Measurements from ENCODE around the gene FLVCR1.
A peak's percentile ranks its signal among the peaks of the same experiment; 100 is the strongest.
"Not testable (repeated sequence)": the region's sequence is repeated elsewhere in the genome, so short reads cannot be mapped to it uniquely, and the experiment has no call there.

FLVCR1 gene

DNA sequence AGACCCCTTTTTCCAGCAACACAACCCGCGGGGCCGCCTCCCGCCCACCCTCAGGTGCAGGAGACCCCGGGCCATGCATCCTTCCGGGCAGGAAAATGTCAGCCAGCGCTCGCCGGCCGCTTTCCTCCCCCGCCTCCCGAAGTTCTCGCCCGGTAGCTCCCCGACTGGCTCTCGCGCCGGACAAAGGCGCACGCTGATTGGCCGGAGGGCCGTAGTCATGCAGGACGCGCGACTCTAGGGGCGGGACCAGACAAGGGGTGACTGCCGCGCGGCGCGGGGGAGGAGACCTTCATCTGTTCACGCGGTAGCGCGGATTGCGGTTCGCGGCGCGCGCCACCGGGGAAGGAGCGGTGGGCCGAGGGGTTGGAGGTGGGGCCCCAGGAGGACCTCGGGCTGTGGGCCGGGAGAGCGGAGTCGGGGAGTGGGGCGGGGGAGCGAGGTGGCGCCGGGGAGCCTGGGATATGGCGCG is at the start of gene FLVCR1:
TSS of gene FLVCR1 (plus strand) at position 284 of the 469 bp plus-strand sequence. CDS start at position 462, 178 bp downstream.
- DNase-seq, result peak; percentile 94 to 97

DNA sequence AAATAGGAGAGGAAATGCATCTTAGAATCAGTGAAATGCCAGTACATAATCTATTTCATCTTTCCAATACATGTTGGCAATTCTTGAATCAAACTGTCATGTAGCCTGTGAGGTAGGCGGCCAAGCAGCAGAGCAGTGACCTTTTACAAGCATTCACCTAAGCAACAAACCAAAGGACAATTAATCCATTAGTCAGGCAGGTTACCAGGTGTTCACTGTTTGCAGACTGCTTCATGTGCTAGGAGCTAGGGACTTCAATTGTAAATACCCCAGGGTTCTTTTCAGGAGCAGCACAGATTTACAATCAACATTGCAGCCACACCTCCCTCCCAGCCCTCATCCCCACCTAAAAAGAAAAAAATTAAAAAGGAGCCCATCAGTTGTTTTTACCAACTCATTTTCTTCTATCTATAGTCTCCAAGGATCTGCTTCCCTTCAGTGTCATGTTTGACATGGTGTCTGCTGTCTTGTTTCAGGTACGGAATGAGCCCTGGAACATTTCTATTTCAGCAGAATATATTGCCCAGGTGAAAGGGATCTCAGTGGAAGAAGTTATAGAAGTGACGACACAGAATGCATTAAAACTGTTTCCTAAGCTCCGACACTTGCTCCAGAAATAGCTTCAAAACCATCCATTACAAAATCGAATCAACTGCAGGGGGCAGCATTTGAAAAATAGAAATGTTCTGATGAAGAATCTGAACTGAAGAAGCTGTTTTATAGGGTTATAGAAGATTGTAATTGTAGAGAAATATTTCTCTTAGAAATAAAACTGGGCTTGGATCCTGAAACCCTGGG is 43.3 kb upstream of the FLVCR1 start:
- DNase-seq, result peak in 1 of 2 experiments; percentile 31

DNA sequence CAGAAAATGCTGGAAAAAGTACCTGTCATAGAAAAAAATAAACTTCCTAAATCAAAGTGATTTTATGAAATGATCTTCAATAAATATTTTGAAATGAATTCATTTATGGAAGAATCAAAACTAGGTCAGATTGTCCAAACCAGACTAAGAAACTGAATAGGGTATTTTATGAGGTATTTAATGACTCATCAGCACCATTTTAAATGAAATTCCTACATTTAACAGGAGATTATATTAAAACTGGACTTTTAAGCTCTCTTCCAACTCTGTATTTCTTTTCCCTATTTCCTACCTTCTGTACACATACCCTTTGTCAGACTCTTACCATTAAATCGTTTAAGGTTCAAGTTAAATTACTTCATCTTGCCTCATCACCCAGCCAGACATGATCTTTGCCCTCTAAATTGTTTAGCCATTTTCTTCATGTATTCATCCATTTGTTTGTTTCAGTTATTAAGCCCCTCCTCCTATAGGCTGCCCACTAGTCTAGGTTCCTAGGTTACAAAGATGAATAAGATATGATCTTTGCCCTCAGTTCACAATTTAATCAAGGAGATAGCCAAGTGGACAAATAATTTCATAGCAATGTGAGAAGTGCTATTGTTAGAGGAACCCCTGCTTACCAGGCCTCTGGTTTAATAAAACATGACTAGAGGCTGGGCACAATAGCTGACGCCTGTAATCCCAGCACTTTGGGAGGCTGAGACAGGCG is 41.4 kb upstream of the FLVCR1 start:
- DNase-seq, result no peak

DNA sequence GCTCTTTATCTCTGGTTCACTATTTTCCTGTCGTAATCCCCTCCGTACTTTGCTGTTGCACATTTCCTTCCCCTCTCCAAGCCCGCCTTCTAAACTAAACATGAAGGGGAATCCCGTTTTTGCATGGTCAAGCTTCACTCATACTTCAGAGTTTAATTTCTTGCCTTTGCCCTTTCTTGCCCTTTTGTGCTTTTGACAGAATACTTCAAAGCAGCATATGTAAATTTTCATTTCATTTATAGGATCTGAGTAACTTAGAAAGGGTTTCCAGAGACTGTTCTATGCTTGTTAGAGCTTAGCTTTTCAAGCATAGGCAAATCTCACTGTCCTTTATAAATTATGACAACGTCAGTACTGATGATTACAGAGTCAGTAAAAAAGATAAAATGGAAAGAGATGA is 38.3 kb upstream of the FLVCR1 start:
- DNase-seq, result no peak

DNA sequence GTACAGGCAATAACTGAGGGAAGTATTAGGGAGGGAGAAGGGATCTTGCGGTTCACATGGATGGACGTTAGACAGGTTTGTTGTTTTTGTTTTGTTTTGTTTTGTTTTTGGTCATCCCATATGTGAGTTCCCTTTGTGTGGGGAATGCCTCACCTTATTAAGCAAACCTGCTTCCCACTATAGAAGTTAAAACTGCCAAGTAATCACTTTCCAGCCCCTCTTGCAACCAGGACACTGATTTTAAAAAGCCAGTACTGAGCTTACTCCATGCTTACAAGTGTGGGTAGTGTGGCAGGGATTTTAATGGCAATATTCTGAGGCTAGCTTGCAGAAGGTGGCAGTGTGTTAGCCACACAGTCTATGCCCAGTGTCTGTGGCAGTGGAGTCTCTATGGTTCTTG is 37.1 kb upstream of the FLVCR1 start:
- no peak for DNase-seq

DNA sequence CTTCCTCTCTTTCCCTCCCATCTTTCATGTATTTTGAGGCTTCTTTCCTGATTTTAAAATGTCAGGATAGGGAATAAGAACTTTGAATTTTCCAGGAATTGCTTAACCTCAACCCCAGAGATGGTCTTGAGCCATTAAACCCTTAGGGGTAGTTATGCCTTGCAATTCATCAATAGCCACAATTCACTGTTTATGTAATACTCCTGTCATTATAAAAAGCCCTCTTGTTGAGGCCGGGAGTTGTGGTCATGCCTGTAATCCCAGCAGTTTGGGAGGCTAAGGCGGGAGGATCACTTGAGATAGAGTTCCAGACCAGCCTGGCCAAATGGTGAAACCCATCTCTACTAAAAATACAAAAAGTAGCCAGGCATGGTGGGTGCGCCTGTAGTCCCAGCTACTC is 35.1 kb upstream of the FLVCR1 start:
- no peak for DNase-seq

DNA sequence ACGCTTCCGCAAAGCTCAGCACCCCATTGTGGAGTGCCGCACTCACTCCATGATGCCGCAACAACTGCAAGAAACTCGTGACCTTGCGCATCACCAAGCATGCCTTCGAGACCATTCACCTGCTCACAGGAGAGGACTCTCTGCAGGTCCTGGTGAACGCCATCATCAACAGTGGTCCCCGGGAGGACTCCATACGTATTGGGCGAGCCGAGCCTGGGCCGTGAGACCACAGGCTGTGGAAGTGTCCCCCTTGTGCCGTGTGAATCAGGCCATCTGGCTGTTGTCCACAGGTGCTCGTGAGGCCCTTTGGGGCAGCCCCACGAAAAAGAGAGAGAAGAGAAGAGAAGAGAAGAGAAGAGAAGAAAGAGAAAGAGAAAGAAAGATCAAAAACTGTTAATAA is 33.9 kb upstream of the FLVCR1 start:
- no peak for DNase-seq

DNA sequence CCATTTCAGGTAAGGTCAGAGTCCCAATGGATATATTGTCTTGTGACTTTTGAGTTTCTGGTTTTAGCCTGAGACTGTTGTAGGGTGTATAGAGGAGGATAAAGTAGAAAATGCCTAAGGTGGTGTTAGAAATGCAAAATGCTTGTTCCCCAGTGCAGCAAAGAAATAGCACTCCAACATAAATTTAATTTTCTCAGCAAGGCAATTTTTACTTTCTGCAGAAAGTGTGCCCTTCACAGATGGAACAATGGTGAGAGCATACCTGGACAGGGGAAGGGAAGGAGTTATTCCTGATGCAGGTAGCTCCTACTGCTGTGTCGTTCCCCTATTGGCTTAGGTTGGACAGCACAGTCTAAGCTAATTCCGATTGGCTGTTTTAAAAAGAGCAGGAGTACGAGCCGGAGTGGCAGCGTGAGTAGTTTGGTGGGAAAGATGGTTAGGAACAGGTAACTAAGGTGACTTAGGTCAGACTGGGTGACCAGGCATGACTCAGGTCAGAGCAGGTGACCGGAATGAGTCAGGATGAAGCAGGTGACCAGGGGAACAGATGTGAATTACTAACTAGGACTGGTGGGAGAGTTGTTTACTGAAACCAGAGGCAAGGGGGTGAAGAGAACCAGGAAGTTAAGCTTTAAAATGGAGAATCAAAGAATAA is 32.1 kb upstream of the FLVCR1 start:
- no peak for DNase-seq

DNA sequence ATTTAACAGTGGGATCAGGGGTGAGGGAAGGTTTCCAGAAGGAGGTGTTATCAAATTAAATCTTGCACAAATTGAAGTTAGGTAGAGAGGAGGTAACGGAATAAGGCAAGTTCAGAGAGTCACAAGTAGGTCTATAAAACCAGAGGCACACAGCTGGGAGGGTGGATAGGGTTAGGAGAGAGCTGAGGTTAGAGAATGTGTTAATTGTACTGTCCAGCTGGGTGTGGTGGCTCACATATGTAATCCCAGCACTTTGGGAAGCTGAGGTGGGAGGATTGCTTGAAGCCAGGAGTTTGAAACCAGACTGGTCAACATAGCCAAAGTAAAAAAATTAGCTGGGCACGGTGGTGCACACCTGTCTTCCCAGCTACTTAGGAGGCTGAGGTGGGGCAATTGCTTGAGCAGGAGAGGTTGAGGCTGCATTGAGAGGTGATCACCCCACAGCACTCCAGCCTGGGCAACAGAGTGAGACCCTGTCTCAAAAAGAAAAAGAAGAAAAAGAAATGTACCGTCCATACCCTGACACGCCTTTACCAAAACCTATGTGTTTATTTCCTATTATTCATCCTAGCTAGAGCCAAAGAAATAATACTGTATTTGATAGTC is 30.8 kb upstream of the FLVCR1 start:
- no peak for DNase-seq

DNA sequence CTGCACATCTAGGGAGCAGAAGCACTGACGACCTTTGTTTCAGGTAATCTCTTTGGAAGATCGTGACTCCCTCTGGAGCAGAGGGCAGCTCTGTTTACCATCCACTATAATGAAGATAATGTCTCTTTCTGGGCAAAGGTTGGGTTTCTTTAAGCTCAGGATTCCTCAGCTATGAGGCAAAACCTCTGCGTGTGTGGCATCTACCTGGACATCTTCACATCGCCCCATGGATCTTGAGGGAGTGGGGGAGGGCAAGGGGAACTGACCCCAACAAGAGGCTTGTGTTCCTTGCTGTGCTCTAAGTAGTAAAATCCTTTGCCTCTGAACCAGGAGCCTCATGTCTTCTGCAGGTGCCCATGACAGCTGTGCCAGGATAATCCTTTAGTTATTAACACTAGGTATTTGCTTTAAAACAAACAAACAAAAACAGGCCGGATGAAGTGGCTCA is 30.2 kb upstream of the FLVCR1 start:
- DNase-seq, result peak; percentile 29 to 67

DNA sequence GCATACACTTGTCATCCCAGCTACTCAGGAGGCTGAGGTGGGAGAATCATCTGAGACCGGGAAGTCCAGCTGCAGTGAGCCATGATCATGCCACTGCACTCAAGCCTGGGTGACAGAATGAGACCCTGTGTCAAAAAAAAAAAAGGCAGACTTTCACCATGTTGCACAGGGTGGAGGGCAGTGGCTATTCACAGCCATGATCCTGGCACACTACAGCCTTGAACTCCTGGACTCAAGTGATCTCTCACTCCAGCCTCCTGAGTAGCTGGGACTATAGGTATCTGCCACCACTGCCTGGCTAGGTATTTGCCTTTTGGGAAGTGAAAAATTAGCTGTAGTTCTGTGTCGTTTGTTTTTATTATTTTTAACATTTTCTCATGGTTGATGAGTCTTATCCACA is 29.7 kb upstream of the FLVCR1 start:
- DNase-seq, result no peak

DNA sequence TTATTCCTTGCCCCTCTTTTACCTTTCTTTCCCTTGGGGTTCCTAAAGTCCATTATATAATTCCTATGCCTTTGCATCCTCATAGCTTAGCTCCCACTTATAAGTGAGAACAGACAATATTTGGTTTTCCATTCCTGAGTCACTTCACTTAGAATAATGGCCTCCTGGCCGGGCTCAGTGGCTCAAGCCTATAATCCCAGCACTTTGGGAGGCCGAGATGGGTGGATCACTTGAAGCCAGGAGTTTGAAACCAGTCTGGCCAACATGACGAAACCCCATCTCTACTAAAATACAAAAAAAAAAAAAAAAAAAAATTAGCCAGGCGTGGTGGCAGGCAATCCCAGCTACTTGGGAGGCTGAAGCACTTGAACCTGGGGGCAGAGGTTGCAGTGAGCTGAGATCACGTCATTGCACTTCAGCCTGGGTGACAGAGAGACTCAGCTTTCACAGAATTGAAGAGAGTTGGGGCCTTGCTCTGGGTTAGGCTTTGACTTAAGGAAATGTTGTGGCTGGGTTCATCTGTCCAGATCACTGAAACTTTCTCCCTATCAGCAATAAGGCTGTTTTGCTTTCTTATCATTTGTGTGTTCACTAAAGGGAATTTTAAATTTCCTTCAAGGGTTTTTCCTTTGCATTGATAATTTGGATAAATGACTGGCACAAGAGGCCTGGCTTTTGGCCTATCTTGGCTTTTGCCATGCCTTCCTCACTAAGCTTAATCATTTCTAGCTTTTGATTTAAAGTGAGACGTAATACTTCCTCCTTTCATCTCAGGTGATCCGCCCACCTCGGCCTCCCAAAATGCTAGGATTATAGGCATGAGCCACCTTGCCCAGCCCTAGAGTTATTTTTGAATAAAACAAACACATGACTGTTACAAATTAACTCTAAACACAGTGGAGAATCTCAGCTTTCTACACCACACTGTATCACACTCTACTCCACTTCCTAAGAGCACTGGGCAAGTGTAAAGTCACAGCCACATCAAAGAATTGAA is 24.6 kb upstream of the FLVCR1 start:
- not testable (repeated sequence) for DNase-seq

DNA sequence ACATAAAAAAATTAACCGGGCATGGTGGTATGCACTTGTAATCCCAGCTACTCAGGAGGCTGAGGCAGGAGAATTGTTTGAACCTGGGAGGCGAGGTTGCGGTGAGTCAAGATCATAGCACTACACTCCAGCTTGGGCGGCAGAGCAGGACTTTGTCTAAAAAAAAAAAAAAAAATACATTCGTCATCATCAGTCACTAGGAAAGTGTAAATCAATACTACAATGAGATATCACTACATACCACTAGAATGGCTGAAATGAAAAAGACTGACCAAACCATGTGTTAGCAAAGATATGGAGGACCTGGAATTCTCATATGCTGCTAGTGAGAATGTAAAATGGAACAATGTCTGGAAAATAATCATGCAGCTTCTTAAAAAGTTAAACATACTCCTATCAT is 19.9 kb upstream of the FLVCR1 start:
- DNase-seq, result no peak

DNA sequence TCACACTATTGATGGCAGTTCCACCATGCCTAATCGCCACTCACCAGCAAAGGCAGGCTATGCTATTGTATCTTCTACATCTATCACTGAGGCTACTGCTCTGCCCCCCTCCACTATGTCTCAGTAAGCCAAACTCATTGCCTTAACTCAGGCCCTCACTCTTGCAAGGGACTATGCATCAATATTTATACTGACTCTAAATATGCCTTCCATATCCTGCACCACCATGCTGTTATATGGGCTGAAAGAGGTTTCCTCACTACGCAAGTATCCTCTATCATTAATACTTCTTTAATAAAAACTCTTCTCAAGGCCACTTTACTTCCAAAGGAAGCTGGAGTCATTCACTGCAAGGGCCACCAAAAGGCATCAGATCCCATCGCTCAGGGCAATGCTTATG is 13.6 kb upstream of the FLVCR1 start:
- not testable (repeated sequence) for DNase-seq

DNA sequence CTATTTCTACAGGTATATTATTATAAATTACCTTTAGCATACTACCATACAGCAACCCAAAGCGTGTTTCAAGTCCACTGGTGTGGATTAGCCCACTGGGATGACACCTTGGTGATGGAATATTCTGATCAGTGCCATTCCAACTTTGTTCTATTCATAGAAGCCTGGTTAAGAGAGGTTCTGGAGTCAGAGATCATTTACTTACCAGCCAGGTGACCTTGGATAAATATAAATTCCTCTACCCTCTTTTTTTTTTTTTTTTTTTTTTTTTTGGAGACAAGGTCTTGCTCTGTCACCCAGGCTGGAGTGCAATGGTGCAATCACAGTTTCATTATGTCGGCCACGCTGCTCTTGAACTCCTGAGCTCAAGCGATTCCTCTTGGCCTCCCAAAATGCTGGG is 10.5 kb upstream of the FLVCR1 start, which contains the start of gene SPATA45:
TSS of gene SPATA45 (minus strand) at position 101 of the 400 bp plus-strand sequence. CDS start 11,500 bp downstream, outside the sequence.
- DNase-seq, result no peak

DNA sequence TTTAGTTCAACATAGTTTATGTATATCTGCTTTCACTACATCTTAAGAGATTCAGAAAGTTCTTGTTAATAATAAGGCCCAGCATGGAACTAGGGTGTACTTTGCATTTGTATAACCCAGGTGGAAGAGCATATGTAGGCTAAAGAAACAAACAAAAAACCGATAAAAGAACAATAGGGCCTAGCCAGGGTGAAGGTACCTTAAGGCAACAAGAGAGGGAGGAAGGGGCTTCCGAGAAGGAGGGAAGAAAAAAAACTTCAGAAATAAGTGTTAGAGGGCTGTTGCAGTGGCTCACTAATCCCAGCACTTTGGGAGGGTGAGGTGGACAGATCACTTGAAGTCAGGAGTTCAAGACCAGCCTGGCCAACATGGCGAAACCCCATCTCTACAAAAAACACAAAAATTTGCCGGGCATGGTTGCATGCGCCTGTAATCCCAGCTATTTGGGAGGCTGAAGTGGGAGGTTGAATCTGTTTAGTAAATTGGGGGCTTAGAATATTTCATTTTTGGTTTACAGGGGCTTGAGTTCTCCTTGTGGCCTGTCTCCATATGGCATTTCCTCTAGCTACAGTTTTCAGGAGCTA is 5.9 kb upstream of the FLVCR1 start:
- DNase-seq, result no peak

DNA sequence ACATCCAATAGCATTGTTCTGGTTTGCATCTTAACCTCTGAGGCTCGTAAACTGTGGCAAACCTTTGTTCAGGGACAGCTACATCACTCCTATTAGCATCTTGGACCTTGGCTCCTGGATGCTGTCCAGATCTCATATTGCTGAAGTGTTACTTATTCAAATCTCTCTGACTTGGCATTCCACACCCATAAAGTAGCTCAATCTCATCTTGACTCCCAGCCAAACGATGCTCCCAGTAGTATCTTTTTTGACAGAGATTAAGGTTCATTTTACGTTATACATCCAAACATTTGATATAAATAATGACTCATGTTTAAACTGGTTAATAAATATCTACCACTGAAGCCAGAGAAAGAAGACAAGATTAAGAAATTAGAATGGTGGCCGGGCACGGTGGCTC is 4.4 kb upstream of the FLVCR1 start:
- DNase-seq, result no peak

DNA sequence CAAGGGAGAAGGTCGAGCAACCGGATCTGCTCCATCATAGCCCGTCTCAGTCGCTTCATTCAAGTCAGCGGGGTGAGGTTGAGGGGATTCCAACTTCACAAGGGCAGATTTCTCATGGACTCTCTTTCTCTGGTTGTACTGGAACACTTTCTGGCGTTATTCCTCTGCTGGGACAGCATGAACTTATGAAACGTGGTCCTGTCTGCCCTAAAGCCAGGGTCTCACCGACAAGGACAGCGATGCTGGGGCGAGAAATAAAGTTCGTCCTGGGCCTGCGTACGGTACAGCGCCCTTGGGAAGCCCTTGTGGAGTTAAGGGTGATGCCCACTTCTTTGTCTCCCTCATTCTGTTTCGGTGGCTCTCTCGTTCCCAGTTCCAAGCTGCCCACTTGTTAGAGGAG is 1.3 kb upstream of the FLVCR1 start:
- no peak for DNase-seq

DNA sequence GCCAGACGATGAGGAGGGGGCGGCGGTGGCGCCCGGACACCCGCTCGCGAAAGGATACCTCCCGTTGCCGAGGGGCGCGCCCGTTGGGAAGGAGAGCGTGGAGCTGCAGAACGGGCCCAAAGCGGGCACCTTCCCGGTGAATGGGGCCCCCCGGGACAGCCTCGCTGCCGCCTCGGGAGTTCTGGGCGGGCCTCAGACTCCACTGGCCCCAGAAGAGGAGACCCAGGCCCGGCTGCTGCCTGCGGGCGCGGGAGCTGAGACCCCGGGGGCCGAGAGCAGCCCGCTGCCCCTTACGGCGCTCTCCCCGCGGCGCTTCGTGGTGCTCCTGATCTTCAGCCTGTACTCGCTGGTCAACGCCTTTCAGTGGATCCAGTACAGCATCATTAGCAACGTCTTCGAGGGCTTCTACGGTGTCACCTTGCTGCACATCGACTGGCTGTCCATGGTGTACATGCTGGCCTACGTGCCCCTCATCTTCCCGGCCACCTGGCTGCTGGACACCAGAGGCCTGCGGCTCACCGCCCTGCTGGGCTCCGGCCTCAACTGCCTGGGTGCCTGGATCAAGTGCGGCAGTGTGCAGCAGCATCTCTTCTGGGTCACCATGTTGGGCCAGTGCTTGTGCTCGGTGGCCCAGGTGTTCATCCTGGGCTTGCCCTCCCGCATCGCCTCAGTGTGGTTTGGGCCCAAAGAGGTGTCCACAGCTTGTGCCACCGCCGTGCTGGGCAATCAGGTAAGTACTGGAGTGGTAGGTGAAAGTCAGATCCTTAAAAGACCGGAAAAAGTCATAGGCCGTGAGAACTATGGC is 588 bp downstream of the FLVCR1 start:
- DNase-seq, result peak; percentile 15 to 29
